A549 (cell line): ENCODE measurements around the gene SLC16A5. TPM values are rescaled to one million over a fixed set of nuclear protein-coding genes. Genes with fewer than 3 reads are reported as not detected.

Source experiments
- CEBPB ChIP-seq, 2 experiments: fragments of >200 bp in 1 of 2; sonication (Bioruptor Twin) in 1 of 2; formaldehyde crosslinking in 1 of 2; IDR thresholded peaks; 2 replicates each; pipeline ENCODE4 v1.6.1; 2012 to 2016
- CHD2 ChIP-seq: fragments of 150-350 bp; IDR thresholded peaks from 2 replicates; pipeline ENCODE4 v1.6.1; 2014; ENCODE audit warnings: low read length; ENCODE audit not compliant: partially characterized antibody
- EHF ChIP-seq: fragments of 250-450 bp; sonication (Bioruptor Pico); IDR thresholded peaks from 2 replicates; pipeline ENCODE4 v1.5.0; 2020; ENCODE audit warnings: mild to moderate bottlenecking
- EHMT2 ChIP-seq: fragments of 200-600 bp; sonication (generic); IDR thresholded peaks from 2 replicates; pipeline ENCODE4 v1.6.1; 2016; ENCODE audit warnings: antibody characterized with exemption, low read depth, mild to moderate bottlenecking, moderate library complexity
- EP300 ChIP-seq, 2 experiments: fragments of >200 bp; sonication (Bioruptor Twin); formaldehyde crosslinking; IDR thresholded peaks; 2 replicates in 1 of 2; 3 replicates in 1 of 2; pipeline ENCODE4 v1.6.1; 2016 to 2017
- HOXA7 ChIP-seq: fragments of 250-450 bp; sonication (Bioruptor Pico); IDR thresholded peaks from 2 replicates; pipeline ENCODE4 v1.5.0; 2020; ENCODE audit warnings: mild to moderate bottlenecking, moderate library complexity
- JUNB ChIP-seq: fragments of >200 bp; sonication (Bioruptor Twin); formaldehyde crosslinking; IDR thresholded peaks from 2 replicates; pipeline ENCODE4 v1.6.1; 2016
- KDM1A ChIP-seq: fragments of 200-600 bp; sonication (generic); IDR thresholded peaks from 2 replicates; pipeline ENCODE4 v1.6.1; 2016; ENCODE audit warnings: low read depth, mild to moderate bottlenecking
- POLR2AphosphoS2 ChIP-seq: conservative IDR thresholded peaks from 2 replicates; pipeline ENCODE4 v1.6.1; 2012; ENCODE audit warnings: low read length, improper control_type of control experiment, inconsistent platforms
- RAD21 ChIP-seq, 2 experiments: fragments of >200 bp in 1 of 2; sonication (Bioruptor Twin) in 1 of 2; formaldehyde crosslinking in 1 of 2; IDR thresholded peaks in 1 of 2; conservative IDR thresholded peaks in 1 of 2; 2 replicates in 1 of 2; 3 replicates in 1 of 2; pipeline ENCODE4 v1.6.1; 2012 to 2018; ENCODE audit warnings: inconsistent platforms in 1 of 2
- SMC3 ChIP-seq: fragments of >200 bp; sonication (Bioruptor Twin); formaldehyde crosslinking; IDR thresholded peaks from 3 replicates; pipeline ENCODE4 v1.6.1; 2018; ENCODE audit warnings: inconsistent platforms
- SREBF2 ChIP-seq: fragments of 450-650 bp; IDR thresholded peaks from 2 replicates; pipeline ENCODE4 v1.6.1; 2014; ENCODE audit warnings: mild to moderate bottlenecking, moderate library complexity
- TP53 ChIP-seq: fragments of 250-450 bp; sonication (Bioruptor Pico); IDR thresholded peaks from 2 replicates; pipeline ENCODE4 v1.5.0; 2021; ENCODE audit warnings: mild to moderate bottlenecking, moderate library complexity
- ZC3H11A ChIP-seq: fragments of 450-650 bp; IDR thresholded peaks from 2 replicates; pipeline ENCODE4 v1.6.1; 2014; ENCODE audit warnings: antibody characterized with exemption, mild to moderate bottlenecking
- ZSCAN20 ChIP-seq: fragments of 250-450 bp; sonication (Bioruptor Pico); IDR thresholded peaks from 2 replicates; pipeline ENCODE4 v1.8.0; 2022; ENCODE audit warnings: mild to moderate bottlenecking, moderate library complexity
- polyA plus RNA-seq, 4 experiments: library from polyadenylated mRNA; depleted of rRNA in 3 of 4; stranded (reverse); fragments of >200 nt; fragmentation: RNase III in 1 of 4; extraction: RNeasy Plus Mini Kit Qiagen cat#74134 plus additional on column Dnase treatment in 1 of 4; gene quantifications; 2 replicates in 3 of 4; 3 replicates in 1 of 4; pipeline ENCODE4 v1.2.3, GENCODE V29; 2011 to 2017
- TF ChIP-seq, protein P1 (sequence below): IDR thresholded peaks from 2 replicates; pipeline ENCODE4 v1.6.1; 2012; ENCODE audit warnings: low read depth, borderline replicate concordance
- TF ChIP-seq, protein P2 (sequence below): fragments of 250-450 bp; sonication (Bioruptor Pico); IDR thresholded peaks from 2 replicates; pipeline ENCODE4 v1.5.0; 2020; ENCODE audit warnings: low read depth, mild to moderate bottlenecking, moderate library complexity
- TF ChIP-seq, protein P3 (sequence below): fragments of >200 bp; sonication (Bioruptor Twin); formaldehyde crosslinking; IDR thresholded peaks from 3 replicates; pipeline ENCODE4 v1.6.1; 2016
- TF ChIP-seq, protein P4 (sequence below): fragments of 200-600 bp; sonication (generic); IDR thresholded peaks from 2 replicates; pipeline ENCODE4 v1.6.1; 2016; ENCODE audit warnings: antibody characterized with exemption, mild to moderate bottlenecking, moderate library complexity
- TF ChIP-seq, protein P5 (sequence below): fragments of >200 bp; sonication (Bioruptor Twin); formaldehyde crosslinking; IDR thresholded peaks from 3 replicates; pipeline ENCODE4 v1.5.1; 2016

Gene SLC16A5
- polyA plus RNA-seq, 2 of the 4 experiments (the other 2 are of a cell fraction), result 19.0 to 27.2 TPM

DNA sequence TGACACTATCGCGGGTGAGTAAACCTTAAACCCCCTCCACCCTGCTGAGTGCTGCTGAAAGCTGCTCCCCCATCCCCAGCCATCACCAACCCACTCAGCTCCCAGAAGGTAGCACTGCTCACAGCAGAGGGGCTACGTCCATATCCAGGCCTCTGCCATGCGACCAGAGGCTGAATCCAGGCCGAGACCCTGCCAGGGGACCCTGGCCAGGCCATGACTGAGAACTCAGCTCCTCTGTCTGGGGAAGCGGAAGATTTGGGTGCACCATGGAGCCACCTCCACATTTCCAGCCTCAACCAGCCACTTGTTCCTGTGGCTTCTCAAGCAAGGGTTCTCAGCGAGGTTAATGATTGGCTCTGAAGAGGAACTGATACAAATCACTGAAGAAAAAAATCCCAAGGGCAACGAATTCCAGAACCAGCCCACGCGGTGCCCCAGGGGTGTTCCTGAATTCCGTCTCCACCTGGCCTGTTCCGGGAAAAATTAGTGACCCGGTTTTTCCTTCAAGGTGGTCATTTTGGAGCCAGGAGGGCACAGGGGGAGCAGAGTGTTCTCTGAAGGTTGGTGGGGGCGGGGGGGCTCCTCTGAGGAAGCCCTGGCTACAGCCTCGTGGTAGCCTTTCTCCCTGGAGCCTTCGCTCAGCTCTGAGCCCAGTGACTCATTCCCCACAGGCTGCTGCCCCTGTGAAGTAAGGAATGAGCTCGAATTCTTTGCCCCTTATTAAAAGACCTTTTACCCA lies 9.3 kb upstream of the SLC16A5 start (continued):
- TF ChIP-seq RAD21 (conservative IDR thresholded peaks at IDR 0.05 in 1 of 2, IDR thresholded peaks at IDR 0.05 in 1 of 2) (0 out of 5 replicates have a peak, but pooled peaks of 1 of the 2 experiments have one; percentile 2), KDM1A (no peak), ZSCAN20 (CRISPR knock-in tag) (no peak), EP300 (IDR thresholded peaks at IDR 0.05) (no peak), SREBF2 (no peak), POLR2AphosphoS2 (no peak), EHMT2 (no peak), HOXA7 (CRISPR knock-in tag) (no peak), CHD2 (no peak), EHF (CRISPR knock-in tag) (no peak), CEBPB (IDR thresholded peaks at IDR 0.05) (no peak; a peak in 1 of 4 replicates), JUNB (no peak), SMC3 (no peak), ZC3H11A (no peak), TP53 (CRISPR knock-in tag) (no peak)
- TF ChIP-seq, protein P1, sequence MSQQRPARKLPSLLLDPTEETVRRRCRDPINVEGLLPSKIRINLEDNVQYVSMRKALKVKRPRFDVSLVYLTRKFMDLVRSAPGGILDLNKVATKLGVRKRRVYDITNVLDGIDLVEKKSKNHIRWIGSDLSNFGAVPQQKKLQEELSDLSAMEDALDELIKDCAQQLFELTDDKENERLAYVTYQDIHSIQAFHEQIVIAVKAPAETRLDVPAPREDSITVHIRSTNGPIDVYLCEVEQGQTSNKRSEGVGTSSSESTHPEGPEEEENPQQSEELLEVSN, result 0 out of 2 replicates have a peak, but pooled peaks have one; percentile 56
- TF ChIP-seq, protein P2, sequence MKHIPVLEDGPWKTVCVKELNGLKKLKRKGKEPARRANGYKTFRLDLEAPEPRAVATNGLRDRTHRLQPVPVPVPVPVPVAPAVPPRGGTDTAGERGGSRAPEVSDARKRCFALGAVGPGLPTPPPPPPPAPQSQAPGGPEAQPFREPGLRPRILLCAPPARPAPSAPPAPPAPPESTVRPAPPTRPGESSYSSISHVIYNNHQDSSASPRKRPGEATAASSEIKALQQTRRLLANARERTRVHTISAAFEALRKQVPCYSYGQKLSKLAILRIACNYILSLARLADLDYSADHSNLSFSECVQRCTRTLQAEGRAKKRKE (CRISPR knock-in tag), result peak; percentile 50; the same call in 1 of the 2 replicates
- TF ChIP-seq, protein P3, sequence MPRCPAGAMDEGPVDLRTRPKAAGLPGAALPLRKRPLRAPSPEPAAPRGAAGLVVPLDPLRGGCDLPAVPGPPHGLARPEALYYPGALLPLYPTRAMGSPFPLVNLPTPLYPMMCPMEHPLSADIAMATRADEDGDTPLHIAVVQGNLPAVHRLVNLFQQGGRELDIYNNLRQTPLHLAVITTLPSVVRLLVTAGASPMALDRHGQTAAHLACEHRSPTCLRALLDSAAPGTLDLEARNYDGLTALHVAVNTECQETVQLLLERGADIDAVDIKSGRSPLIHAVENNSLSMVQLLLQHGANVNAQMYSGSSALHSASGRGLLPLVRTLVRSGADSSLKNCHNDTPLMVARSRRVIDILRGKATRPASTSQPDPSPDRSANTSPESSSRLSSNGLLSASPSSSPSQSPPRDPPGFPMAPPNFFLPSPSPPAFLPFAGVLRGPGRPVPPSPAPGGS, result no peak
- TF ChIP-seq, protein P4, sequence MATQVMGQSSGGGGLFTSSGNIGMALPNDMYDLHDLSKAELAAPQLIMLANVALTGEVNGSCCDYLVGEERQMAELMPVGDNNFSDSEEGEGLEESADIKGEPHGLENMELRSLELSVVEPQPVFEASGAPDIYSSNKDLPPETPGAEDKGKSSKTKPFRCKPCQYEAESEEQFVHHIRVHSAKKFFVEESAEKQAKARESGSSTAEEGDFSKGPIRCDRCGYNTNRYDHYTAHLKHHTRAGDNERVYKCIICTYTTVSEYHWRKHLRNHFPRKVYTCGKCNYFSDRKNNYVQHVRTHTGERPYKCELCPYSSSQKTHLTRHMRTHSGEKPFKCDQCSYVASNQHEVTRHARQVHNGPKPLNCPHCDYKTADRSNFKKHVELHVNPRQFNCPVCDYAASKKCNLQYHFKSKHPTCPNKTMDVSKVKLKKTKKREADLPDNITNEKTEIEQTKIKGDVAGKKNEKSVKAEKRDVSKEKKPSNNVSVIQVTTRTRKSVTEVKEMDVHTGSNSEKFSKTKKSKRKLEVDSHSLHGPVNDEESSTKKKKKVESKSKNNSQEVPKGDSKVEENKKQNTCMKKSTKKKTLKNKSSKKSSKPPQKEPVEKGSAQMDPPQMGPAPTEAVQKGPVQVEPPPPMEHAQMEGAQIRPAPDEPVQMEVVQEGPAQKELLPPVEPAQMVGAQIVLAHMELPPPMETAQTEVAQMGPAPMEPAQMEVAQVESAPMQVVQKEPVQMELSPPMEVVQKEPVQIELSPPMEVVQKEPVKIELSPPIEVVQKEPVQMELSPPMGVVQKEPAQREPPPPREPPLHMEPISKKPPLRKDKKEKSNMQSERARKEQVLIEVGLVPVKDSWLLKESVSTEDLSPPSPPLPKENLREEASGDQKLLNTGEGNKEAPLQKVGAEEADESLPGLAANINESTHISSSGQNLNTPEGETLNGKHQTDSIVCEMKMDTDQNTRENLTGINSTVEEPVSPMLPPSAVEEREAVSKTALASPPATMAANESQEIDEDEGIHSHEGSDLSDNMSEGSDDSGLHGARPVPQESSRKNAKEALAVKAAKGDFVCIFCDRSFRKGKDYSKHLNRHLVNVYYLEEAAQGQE, result no peak
- TF ChIP-seq, protein P5, sequence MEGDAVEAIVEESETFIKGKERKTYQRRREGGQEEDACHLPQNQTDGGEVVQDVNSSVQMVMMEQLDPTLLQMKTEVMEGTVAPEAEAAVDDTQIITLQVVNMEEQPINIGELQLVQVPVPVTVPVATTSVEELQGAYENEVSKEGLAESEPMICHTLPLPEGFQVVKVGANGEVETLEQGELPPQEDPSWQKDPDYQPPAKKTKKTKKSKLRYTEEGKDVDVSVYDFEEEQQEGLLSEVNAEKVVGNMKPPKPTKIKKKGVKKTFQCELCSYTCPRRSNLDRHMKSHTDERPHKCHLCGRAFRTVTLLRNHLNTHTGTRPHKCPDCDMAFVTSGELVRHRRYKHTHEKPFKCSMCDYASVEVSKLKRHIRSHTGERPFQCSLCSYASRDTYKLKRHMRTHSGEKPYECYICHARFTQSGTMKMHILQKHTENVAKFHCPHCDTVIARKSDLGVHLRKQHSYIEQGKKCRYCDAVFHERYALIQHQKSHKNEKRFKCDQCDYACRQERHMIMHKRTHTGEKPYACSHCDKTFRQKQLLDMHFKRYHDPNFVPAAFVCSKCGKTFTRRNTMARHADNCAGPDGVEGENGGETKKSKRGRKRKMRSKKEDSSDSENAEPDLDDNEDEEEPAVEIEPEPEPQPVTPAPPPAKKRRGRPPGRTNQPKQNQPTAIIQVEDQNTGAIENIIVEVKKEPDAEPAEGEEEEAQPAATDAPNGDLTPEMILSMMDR, result no peak
